ENCODE data around the gene ZNF687.

Gene ZNF687

DNA sequence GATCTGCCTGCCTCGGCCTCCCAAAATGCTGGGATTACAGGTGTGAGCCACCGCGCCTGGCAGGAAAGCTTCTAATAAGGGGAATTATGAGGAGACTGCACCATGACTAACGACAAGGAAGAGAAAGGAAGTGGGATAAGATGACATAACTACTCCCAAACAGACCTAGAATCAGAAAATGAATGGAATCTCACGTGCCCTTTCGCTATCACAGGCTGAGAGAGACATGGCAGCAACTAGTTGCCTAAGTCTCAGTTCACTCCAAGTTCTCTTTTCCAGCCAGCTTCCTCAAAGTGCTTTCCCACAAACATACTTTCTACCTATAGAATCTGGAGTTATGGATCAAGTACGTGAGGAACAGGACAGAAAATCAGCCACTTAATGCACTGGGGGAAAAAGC is 43.1 kb downstream of the ZNF687 start:
- Histone ChIP-seq H3K79me2 (peaks cover 8% of the 10 kb centered on the region), H3K27me3 (ENCODE audit: control insufficient read depth, insufficient read depth, low read length) (no peaks in the 10 kb centered on the region), H3K36me3 (ENCODE audit: control insufficient read depth, insufficient read depth, low read length) (peaks cover 2% of the 10 kb centered on the region), H3K9ac (no peak overlapping the region), H3K9me3 (ENCODE audit: control insufficient read depth, low read length) (no peaks in the 10 kb centered on the region), H3K4me3 (ENCODE audit: low read depth, low read length) (no peak overlapping the region), H2AFZ (no peak overlapping the region), H3K4me2 (ENCODE audit: low read length) (peak overlapping the region; percentile 22), H3K4me1 (no peaks in the 10 kb centered on the region), H3K27ac (no peak overlapping the region)
- TF ChIP-seq, protein P1, sequence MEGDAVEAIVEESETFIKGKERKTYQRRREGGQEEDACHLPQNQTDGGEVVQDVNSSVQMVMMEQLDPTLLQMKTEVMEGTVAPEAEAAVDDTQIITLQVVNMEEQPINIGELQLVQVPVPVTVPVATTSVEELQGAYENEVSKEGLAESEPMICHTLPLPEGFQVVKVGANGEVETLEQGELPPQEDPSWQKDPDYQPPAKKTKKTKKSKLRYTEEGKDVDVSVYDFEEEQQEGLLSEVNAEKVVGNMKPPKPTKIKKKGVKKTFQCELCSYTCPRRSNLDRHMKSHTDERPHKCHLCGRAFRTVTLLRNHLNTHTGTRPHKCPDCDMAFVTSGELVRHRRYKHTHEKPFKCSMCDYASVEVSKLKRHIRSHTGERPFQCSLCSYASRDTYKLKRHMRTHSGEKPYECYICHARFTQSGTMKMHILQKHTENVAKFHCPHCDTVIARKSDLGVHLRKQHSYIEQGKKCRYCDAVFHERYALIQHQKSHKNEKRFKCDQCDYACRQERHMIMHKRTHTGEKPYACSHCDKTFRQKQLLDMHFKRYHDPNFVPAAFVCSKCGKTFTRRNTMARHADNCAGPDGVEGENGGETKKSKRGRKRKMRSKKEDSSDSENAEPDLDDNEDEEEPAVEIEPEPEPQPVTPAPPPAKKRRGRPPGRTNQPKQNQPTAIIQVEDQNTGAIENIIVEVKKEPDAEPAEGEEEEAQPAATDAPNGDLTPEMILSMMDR (IDR thresholded peaks at IDR 0.05) = no peak

DNA sequence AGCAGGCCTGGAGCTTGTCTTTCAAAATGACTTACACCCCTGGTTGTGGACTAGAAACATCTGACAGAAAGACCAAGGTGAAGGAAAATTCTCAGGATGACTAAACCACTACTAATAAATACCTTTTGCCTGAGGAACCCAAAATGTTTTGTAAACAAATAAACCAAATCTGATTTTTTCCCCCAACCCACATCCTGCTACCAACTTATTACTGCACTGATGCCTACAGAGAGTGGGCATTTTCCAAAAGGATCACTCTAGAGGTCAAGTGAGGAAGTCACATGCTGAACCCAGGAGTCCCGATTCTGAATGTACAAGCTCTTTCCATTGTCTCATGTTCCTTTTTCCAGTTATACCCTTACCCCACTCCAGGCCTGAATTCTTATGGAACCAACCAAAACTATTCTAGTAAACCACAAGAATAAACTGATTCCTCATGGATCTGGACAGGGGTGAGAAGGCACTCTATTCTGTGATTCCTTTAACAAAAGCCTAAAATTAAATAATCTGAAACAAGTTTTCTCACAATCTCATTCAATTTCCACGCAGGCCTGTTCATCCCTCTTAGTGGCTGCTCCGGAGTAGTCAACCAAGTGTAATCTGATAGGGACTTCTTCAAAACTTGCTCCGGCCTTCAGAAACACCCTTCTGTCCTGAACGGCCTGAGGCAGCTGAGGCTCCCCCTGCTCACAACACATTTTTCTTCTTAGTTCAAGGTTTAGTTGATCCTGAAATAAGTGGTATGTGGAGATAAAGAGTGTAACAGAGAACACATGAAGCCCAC is 43.7 kb downstream of the ZNF687 start:
- Histone ChIP-seq H3K36me3 (ENCODE audit: control insufficient read depth, insufficient read depth, low read length) (peaks cover 2% of the 10 kb centered on the region), H3K9me3 (ENCODE audit: control insufficient read depth, low read length) (no peaks in the 10 kb centered on the region), H3K4me3 (ENCODE audit: low read depth, low read length) (peak overlapping the region; percentile 84), H3K9ac (no peak overlapping the region), H3K27ac (peak overlapping the region; percentile 94), H3K27me3 (ENCODE audit: control insufficient read depth, insufficient read depth, low read length) (no peaks in the 10 kb centered on the region), H2AFZ (no peak overlapping the region), H3K4me2 (ENCODE audit: low read length) (peak overlapping the region; percentile 98), H3K4me1 (no peaks in the 10 kb centered on the region), H3K79me2 (peaks cover 8% of the 10 kb centered on the region)
- TF ChIP-seq, protein P1 (IDR thresholded peaks at IDR 0.05) = no peak

DNA sequence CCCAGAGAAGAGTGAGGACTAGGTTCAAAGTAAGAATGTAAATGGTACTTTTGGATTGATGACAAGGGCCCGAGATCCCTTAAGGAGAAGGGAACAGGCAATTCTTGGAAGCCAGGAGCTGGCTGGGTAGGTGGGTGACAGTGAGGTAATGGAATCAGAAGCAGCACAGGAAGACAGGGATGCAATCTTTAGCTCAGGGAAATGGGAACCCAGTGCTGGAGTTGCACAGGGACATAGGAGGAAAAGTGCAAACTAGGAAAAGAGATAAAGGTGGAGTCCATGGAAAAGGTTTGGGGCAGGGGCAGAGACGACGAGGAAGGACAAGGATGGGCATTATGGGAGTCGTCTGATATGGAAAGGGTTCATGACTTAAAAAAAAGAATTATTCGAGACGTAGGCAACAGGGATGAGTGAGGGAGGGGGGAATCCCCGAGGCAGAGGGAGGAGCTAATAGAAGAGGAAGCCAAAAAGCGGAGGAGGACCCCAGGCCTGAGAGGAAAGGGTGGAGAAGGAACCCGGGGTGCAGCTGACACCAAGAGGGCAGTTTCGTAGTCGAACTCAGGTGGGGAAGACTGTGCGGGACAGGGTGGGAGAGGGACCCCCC is 44.6 kb downstream of the ZNF687 start:
- H3K9me3 ChIP-seq (ENCODE audit: control insufficient read depth, low read length) = no peaks in the 10 kb centered on the region
- H3K79me2 ChIP-seq = peaks cover 8% of the 10 kb centered on the region
- H2AFZ ChIP-seq = peak overlapping the region; percentile 56
- H3K4me3 ChIP-seq (ENCODE audit: low read depth, low read length) = peak overlapping the region; percentile 84
- peak overlapping the region; percentile 98 for H3K4me2 ChIP-seq (ENCODE audit: low read length)
- H3K36me3 ChIP-seq (ENCODE audit: control insufficient read depth, insufficient read depth, low read length) = peaks cover 2% of the 10 kb centered on the region
- H3K4me1 ChIP-seq = no peaks in the 10 kb centered on the region
- H3K27ac ChIP-seq = peak overlapping the region; percentile 94
- H3K27me3 ChIP-seq (ENCODE audit: control insufficient read depth, insufficient read depth, low read length) = no peaks in the 10 kb centered on the region
- TF ChIP-seq, protein P1 (IDR thresholded peaks at IDR 0.05) = no peak
- no peak overlapping the region for H3K9ac ChIP-seq

DNA sequence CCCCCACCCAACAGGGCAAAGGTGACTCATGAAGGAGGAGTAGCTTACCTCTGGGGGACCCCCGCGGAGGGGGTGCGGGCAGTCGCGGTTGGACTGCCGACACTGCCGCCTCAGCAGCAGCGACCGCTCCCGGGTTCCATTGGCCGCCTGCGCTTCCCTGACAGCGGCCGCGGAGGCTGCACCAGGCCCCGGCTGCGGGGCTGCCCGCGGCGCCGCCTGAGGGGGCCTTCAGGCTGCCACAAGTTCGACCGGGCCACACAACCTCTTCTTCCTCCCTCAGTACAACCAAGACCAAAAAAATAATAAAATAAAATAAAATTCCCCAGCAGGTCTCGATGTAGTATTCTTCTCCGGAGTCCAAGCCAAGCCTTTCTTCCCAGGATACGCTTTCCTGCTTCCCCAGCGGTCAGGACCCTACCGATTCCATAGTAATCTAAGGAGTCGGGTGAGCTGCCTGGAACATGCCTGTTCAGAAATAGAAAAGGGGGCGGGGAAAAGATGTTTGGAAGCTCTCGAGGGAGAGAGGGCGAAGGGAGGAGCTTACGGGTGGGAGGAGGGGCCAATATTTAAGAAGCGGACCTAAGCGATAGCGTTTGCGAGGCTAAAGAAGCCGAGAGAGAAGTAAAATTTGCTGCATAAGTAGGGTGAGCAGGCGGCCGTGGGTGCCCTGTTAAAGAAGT is 45.3 kb downstream of the ZNF687 start, which contains the start of gene PI4KB:
PI4KB (minus strand) TSS at position 194 of the 680 bp plus-strand sequence. CDS start 10,935 bp downstream, outside the sequence.
- TF ChIP-seq, protein P1 (IDR thresholded peaks at IDR 0.05) = no peak
- H3K36me3 ChIP-seq (ENCODE audit: control insufficient read depth, insufficient read depth, low read length) = peaks cover 2% of the 10 kb centered on the region
- H3K27me3 ChIP-seq (ENCODE audit: control insufficient read depth, insufficient read depth, low read length) = no peaks in the 10 kb centered on the region
- peak within 1 kb of the TSS; percentile 98 for H3K4me2 ChIP-seq (ENCODE audit: low read length)
- peak within 1 kb of the TSS; percentile 92 for H2AFZ ChIP-seq
- peak within 1 kb of the TSS; percentile 94 for H3K27ac ChIP-seq
- no peaks in the 10 kb centered on the region for H3K9me3 ChIP-seq (ENCODE audit: control insufficient read depth, low read length)
- no peaks in the 10 kb centered on the region for H3K4me1 ChIP-seq
- no peak within 1 kb of the TSS for H3K9ac ChIP-seq
- peak within 1 kb of the TSS; percentile 84 for H3K4me3 ChIP-seq (ENCODE audit: low read depth, low read length)
- H3K79me2 ChIP-seq = peaks cover 8% of the 10 kb centered on the region

Measured in parathyroid adenoma (tissue), 2 donors.